Gastrocnemius medialis (tissue), 4 donors: Measurements from ENCODE around the gene LAMC1.

Source experiments
- CTCF ChIP-seq, 5 experiments: fragments of 450-650 bp in 3 of 5; fragments of 200-600 bp in 2 of 5; sonication (generic) in 2 of 5; IDR thresholded peaks in 4 of 5; conservative IDR thresholded peaks in 1 of 5; 1 replicate in 4 of 5; 2 replicates in 1 of 5; pipeline ENCODE4 v1.5.1; 2016 to 2019; ENCODE audit warnings: antibody characterized with exemption in 5 of 5, mild to moderate bottlenecking in 3 of 5, moderate library complexity in 3 of 5
- POLR2A ChIP-seq, 2 donors: fragments of 450-650 bp; IDR thresholded peaks; one replicate each; pipeline ENCODE4 v1.6.1; 2017; ENCODE audit warnings: antibody characterized with exemption in 2 of 2, mild to moderate bottlenecking in 2 of 2, moderate library complexity in 2 of 2

GRCh38 chr1:183096894-183097293 is 73.7 kb downstream of the LAMC1 start:
- no peak for TF ChIP-seq CTCF (IDR thresholded peaks at IDR 0.05 in 4 of 5, conservative IDR thresholded peaks at IDR 0.05 in 1 of 5)
- no peak for TF ChIP-seq POLR2A (IDR thresholded peaks at IDR 0.05)
